PC-9 (cell line): ENCODE data around the gene STK39.

Experiments used
- CTCF ChIP-seq: fragments of 200-600 bp; sonication (generic); conservative IDR thresholded peaks from 2 replicates; pipeline ENCODE4 v1.6.1; 2017; ENCODE audit warnings: mixed run types, antibody characterized with exemption, mild to moderate bottlenecking, moderate library complexity
- EZH2 ChIP-seq: fragments of 200-600 bp; sonication (generic); IDR thresholded peaks from 2 replicates; pipeline ENCODE4 v1.8.0; 2017; ENCODE audit warnings: antibody characterized with exemption, low read depth

- TF ChIP-seq CTCF (no peak), EZH2 (no peak)
Measured at GRCh38 chr2:167965907-167966761, 281.3 kb downstream of the STK39 start.
